Smooth muscle cell (in vitro differentiated cells): ENCODE data around the gene RASGEF1C. TPM values are rescaled to one million over a fixed set of nuclear protein-coding genes. Genes with fewer than 3 reads are reported as not detected.

Experiments
- DNase-seq: peaks from one replicate; lab custom pipeline; 2025; ENCODE audit not compliant: unreplicated experiment; lab: John Stamatoyannopoulos, UW
- H2AFZ ChIP-seq: fragments of 200-600 bp; sonication (generic); 2 replicates; pipeline ENCODE4 v1.6.0; 2016; ENCODE audit warnings: antibody characterized with exemption, low read depth, mild to moderate bottlenecking
- H3F3A ChIP-seq: fragments of 200-600 bp; sonication (generic); 2 replicates; pipeline ENCODE4 v1.6.0; 2017; ENCODE audit warnings: antibody characterized with exemption, low read depth
- H3K27ac ChIP-seq: fragments of 200-600 bp; sonication (generic); 2 replicates; pipeline ENCODE4 v1.5.1; 2016; ENCODE audit warnings: low read depth, mild to moderate bottlenecking
- H3K27me3 ChIP-seq: fragments of 200-600 bp; sonication (generic); 2 replicates; pipeline ENCODE4 v1.6.1; 2016; ENCODE audit warnings: low read depth, mild to moderate bottlenecking
- H3K36me3 ChIP-seq: fragments of 200-600 bp; sonication (generic); 2 replicates; pipeline ENCODE4 v1.5.1; 2016; ENCODE audit warnings: low read depth
- H3K4me1 ChIP-seq: fragments of 200-600 bp; sonication (generic); 2 replicates; pipeline ENCODE4 v1.5.1; 2016; ENCODE audit warnings: low read depth
- H3K4me2 ChIP-seq: fragments of 200-600 bp; sonication (generic); 2 replicates; pipeline ENCODE4 v1.6.0; 2016; ENCODE audit warnings: mild to moderate bottlenecking
- H3K4me3 ChIP-seq: fragments of 200-600 bp; sonication (generic); 2 replicates; pipeline ENCODE4 v1.5.1; 2016; ENCODE audit warnings: mild to moderate bottlenecking
- H3K79me2 ChIP-seq: fragments of 200-600 bp; sonication (generic); 2 replicates; pipeline ENCODE4 v1.6.0; 2016; ENCODE audit warnings: low read depth, mild to moderate bottlenecking
- H3K9ac ChIP-seq: fragments of 200-600 bp; sonication (generic); 2 replicates; pipeline ENCODE4 v1.6.0; 2016; ENCODE audit warnings: low read depth
- H3K9me3 ChIP-seq: fragments of 200-600 bp; sonication (generic); replicated peaks from 2 replicates; pipeline ENCODE4 v1.5.1; 2016; ENCODE audit warnings: low read depth
- H4K20me1 ChIP-seq: fragments of 200-600 bp; sonication (generic); 2 replicates; pipeline ENCODE4 v1.6.0; 2016; ENCODE audit warnings: low read depth
- CTCF ChIP-seq: fragments of 200-600 bp; sonication (generic); IDR thresholded peaks from 2 replicates; pipeline ENCODE4 v1.5.1; 2017; ENCODE audit warnings: borderline replicate concordance, mild to moderate bottlenecking, antibody characterized with exemption; ENCODE audit not compliant: insufficient read depth, poor library complexity, severe bottlenecking
- WGBS: methylation state at CpG from one replicate; pipeline ENCODE4 v1.1.7; 2016; ENCODE audit warnings: low lambda C conversion rate; 5-methylcytosine and 5-hydroxymethylcytosine counted together
- polyA plus RNA-seq: library from polyadenylated mRNA; unstranded; fragments of >200 nt; fragmentation: Nextera tagmentation; extraction: Ambion mirVana; gene quantifications from 2 replicates; pipeline ENCODE4 v1.2.1, GENCODE V29; 2016
- total RNA-seq: library from RNA; depleted of rRNA; stranded (reverse); fragments of >200 nt; gene quantifications from 2 replicates; pipeline ENCODE4 v1.2.3, GENCODE V29; 2014

The RASGEF1C gene
- total and polyA plus RNA-seq, 2 experiments from 2014 or later = 0.14 TPM; not detected in 1

- Histone ChIP-seq H3F3A (no peaks in the 10 kb centered on the region), H3K4me2 (no peak overlapping the region), H3K27me3 (no peaks in the 10 kb centered on the region), H3K9me3 (no peaks in the 10 kb centered on the region), H3K27ac (no peak overlapping the region), H2AFZ (no peak overlapping the region), H3K9ac (no peak overlapping the region), H3K4me3 (no peak overlapping the region), H3K79me2 (no peaks in the 10 kb centered on the region), H3K4me1 (no peaks in the 10 kb centered on the region), H3K36me3 (no peaks in the 10 kb centered on the region), H4K20me1 (no peaks in the 10 kb centered on the region)
- no peak for TF ChIP-seq CTCF
- WGBS = 94% methylated on average over 11 of the region's 11 CpGs
- no peak for DNase-seq
Observed at GRCh38 chr5:180097163-180097894, 111.7 kb downstream of the RASGEF1C start.

GRCh38 chr5:180096616-180097015, 112.4 kb downstream of the RASGEF1C start:
- no peaks in the 10 kb centered on the region for H3K36me3 ChIP-seq
- 95% methylated on average over 10 of the region's 10 CpGs for WGBS
- H3K4me2 ChIP-seq = no peak overlapping the region
- no peak overlapping the region for H3K27ac ChIP-seq
- H3K4me3 ChIP-seq = no peak overlapping the region
- no peaks in the 10 kb centered on the region for H3F3A ChIP-seq
- no peak for TF ChIP-seq CTCF
- no peaks in the 10 kb centered on the region for H3K4me1 ChIP-seq
- no peaks in the 10 kb centered on the region for H3K9me3 ChIP-seq
- H2AFZ ChIP-seq = no peak overlapping the region
- no peaks in the 10 kb centered on the region for H3K27me3 ChIP-seq
- no peak for DNase-seq
- H4K20me1 ChIP-seq = no peaks in the 10 kb centered on the region
- no peak overlapping the region for H3K9ac ChIP-seq
- no peaks in the 10 kb centered on the region for H3K79me2 ChIP-seq

GRCh38 chr5:180095545-180095944, 113.5 kb downstream of the RASGEF1C start:
- Histone ChIP-seq H2AFZ (no peak overlapping the region), H4K20me1 (no peaks in the 10 kb centered on the region), H3K4me2 (no peak overlapping the region), H3K4me3 (no peak overlapping the region), H3K27me3 (no peaks in the 10 kb centered on the region), H3K9me3 (no peaks in the 10 kb centered on the region), H3K9ac (no peak overlapping the region), H3K4me1 (no peaks in the 10 kb centered on the region), H3K79me2 (no peaks in the 10 kb centered on the region), H3F3A (no peaks in the 10 kb centered on the region), H3K27ac (no peak overlapping the region), H3K36me3 (no peaks in the 10 kb centered on the region)
- DNase-seq = no peak
- no peak for TF ChIP-seq CTCF
- WGBS = 77% methylated on average over 9 of the region's 9 CpGs
